HG02571 (cell line): ENCODE measurements around the gene ART5.
"Not testable (repeated sequence)": the region's sequence is repeated elsewhere in the genome, so short reads cannot be mapped to it uniquely, and the experiment has no call there.

Experiments used
- ATAC-seq: cut with Tn5 transposase; IDR thresholded peaks from one replicate; pipeline ENCODE4 v1.9.1; 2021; ENCODE audit warnings: mild to moderate bottlenecking, moderate library complexity; ENCODE audit not compliant: unreplicated experiment

ART5 gene

DNA sequence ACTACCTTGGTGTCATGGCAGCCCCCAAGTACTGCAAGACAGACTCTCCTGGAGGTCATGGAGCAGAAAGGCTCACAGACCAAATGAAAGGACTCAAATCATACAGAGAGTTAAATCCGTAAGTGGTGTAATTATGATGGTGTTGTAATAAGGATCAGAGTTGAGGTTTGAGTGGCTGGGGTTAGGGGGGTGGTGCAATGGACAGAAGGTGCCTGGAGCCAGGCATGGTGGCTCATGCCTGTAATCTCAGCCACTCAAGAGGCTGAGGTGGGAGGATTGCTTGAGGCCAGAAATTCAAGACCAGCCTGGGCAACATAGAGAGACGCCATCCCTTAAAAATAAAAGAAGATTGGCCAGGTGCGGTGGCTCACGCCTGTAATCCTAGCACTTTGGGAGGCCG, 18.7 kb downstream of the ART5 start:
- no peak for ATAC-seq

- no peak for ATAC-seq
Observed at GRCh38 chr11:3622521-3622920, 19.3 kb downstream of the ART5 start.

- no peak for ATAC-seq
Observed at GRCh38 chr11:3617990-3618389, 23.8 kb downstream of the ART5 start.

GRCh38 chr11:3616721-3617460, 24.9 kb downstream of the ART5 start:
- ATAC-seq = no peak

- no peak for ATAC-seq
Observed at GRCh38 chr11:3615998-3616397, 25.8 kb downstream of the ART5 start.

- ATAC-seq = peak; percentile 70
Observed at GRCh38 chr11:3614742-3615171, 27.0 kb downstream of the ART5 start.

GRCh38 chr11:3613998-3614741, 27.6 kb downstream of the ART5 start:
- ATAC-seq = no peak

- no peak for ATAC-seq
Observed at GRCh38 chr11:3611976-3612678, 29.7 kb downstream of the ART5 start.

DNA sequence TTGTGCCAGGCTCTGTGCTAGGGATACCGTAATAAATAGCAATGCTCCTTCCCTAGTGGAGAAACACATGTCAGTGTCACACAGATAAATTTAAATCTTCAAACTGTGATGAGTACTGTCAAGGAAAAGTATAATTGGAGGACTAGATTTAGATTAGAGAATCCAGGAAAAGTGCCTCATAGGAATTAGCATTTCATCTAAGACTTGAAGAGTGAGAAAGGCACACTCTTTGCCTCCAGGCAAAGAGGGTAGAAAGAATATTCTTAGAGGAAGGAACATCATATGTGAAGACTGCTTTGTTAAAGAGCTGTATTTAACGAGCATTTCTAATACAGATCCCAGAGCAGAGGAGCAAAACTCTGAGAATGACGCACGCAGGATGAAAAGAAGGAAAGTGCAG, 30.9 kb downstream of the ART5 start:
- no peak for ATAC-seq

- no peak for ATAC-seq
Observed at GRCh38 chr11:3609416-3610265, 32.2 kb downstream of the ART5 start.

DNA sequence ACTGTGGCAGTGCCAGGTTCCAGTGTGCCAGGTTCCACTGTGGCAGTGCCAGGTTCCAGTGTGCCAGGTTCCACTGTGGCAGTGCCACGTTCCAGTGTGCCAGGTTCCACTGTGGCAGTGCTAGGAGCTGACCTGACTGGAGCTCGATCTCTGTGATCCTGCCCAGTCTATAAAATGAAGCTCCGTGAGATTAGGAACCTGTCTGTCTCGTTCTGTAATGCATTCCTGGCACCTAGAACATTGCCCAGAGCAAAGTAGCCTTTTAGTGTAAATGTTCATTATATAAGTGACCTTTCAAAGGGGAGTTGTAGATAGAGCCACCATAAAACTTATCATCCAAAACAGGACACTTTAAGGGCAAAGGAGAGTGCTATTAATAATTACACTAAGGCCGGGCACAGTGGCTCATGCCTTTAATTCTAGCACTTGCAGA, 36.0 kb downstream of the ART5 start:
- no peak for ATAC-seq

DNA sequence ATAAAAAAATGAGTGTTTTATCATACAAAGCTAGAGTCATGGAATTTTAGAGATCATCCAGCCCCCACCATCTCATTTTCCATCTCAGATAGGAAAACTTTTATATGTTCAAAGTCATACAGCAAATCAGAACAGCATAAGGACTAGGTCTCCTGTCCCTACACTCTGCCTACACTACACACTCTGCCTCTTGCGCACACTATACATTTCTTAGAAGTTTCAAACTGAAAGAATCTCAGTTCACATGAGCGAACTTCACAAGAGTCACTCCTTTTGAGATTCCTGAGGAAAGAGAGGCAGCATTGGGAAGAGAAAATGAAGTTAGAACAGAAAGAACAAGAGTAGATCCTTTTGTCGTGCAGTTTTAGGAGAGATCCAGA, 36.5 kb downstream of the ART5 start:
- ATAC-seq = no peak

GRCh38 chr11:3604167-3604566, 37.6 kb downstream of the ART5 start:
- ATAC-seq = no peak

DNA sequence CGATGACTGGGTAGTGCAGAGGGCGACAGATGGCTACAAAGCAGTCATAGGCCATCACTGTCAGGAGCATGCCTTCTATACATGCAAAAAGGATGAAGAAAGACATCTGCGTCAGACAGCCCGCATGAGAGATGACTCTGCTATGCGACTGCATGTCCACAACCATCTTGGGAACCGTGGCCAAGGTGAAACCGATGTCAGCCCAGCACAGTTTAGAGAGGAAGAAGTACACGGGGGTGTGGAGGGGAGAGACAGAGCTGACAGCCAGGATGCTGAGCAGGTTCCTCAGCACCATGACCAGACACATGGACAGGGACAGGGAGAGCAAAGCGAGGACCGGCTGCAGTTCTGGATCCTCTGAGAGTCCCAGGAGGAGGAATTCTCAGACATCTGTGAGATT, 41.6 kb downstream of the ART5 start:
- not testable (repeated sequence) for ATAC-seq

GRCh38 chr11:3597743-3598142, 44.0 kb downstream of the ART5 start:
- ATAC-seq = not testable (repeated sequence)

DNA sequence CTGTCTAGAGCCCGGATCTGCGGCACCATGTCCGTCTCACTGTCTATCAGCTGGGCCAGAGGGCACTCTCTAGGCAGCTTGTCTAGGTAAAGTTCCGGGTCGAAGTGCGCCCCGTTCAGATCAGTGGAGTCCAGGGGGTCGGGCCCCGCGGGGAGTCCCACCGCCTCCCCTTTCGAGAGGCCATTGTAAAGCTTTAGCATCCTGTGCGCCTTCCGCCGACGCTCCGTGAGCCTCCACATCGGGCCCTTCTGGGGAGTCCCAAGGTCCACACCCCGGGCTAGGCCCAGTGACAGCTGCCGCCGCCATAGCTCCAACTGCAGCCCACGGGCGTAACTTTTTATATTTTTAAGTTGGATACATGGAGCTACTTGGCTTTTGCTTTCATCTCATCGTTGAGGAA, 50.5 kb downstream of the ART5 start:
- not testable (repeated sequence) for ATAC-seq

- not testable (repeated sequence) for ATAC-seq
Observed at GRCh38 chr11:3590193-3590592, 51.6 kb downstream of the ART5 start.

- not testable (repeated sequence) for ATAC-seq
Observed at GRCh38 chr11:3588776-3589175, 53.0 kb downstream of the ART5 start.
